ENCODE data around the gene RANBP10. TPM values are rescaled to one million over a fixed set of nuclear protein-coding genes. Genes with fewer than 3 reads are reported as not detected.
A peak's percentile ranks its signal among the peaks of the same experiment; 100 is the strongest.

Gene RANBP10
- total and polyA plus RNA-seq, 2 of the 13 experiments (the other 11 are each of a cell fraction or from before 2014, with no cell fraction given): 9.2 to 22.7 TPM

DNA sequence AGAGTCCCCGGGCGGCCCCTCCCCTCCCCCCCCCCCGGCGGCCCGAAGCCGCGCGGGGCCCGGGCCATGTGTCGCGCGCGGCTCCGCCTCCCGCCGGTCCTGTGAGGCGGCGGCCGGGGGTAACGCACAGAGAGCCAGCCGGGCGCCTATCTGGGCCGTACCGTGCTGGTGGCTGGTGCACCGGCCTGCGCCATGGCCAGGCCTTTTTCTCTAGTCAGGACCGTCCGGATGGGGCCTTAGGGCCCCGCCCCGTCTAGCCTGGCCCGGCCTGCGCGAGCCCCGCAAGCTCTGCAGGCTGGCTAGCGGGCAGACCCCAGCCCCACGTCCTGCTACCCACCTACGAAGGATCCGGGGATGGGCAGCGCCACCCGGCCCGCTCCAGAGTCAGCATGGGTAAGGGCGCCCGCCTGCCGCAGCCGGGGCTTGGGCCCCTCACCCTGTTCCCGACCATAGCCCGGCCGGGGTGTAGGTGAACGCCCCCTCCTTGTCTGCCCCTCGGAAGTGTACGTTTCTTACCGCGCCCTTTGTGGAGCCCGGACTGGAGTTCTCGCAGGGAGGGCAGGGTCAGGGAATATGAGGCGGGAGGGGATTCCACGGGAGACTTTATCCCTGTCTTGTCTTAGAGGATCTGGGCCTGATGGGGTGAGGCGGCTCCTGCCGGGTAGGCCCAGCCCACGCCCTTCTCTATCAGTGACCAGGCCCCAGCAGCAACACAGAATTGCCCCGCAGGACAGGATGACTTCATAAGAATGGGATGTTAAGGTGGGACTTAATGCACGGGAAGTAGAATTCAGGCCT, 40.9 kb upstream of the RANBP10 start, which contains the start of gene CENPT (continued):
- TF ChIP-seq KIAA2018 (CRISPR knock-in tag; IDR thresholded peaks at IDR 0.05; ENCODE audit: borderline replicate concordance): no peak
- no peak for TF ChIP-seq ZNF878 (CRISPR knock-in tag; IDR thresholded peaks at IDR 0.05)
- TF ChIP-seq ZBTB49 (CRISPR knock-in tag; IDR thresholded peaks at IDR 0.05; ENCODE audit: borderline replicate concordance): no peak
- no peak for TF ChIP-seq ZNF670 (CRISPR knock-in tag; IDR thresholded peaks at IDR 0.05; ENCODE audit: borderline replicate concordance)
- no peak; the same call in 1 of the 2 replicates for TF ChIP-seq ZNF598 (CRISPR knock-in tag; IDR thresholded peaks at IDR 0.05; ENCODE audit: borderline replicate concordance)
- no peak for TF ChIP-seq RCOR2 (CRISPR knock-in tag; IDR thresholded peaks at IDR 0.05)
- peak; percentile 12; the same call in 1 of the 2 replicates for TF ChIP-seq YEATS4 (CRISPR knock-in tag; IDR thresholded peaks at IDR 0.05; ENCODE audit: borderline replicate concordance)
- TF ChIP-seq ZNF326 (CRISPR knock-in tag; IDR thresholded peaks at IDR 0.05; ENCODE audit: borderline replicate concordance): no peak
- TF ChIP-seq ZFP91 (CRISPR knock-in tag; IDR thresholded peaks at IDR 0.05; ENCODE audit: borderline replicate concordance): no peak
- TF ChIP-seq KLF16 (CRISPR knock-in tag; IDR thresholded peaks at IDR 0.05): no peak
- TF ChIP-seq REXO4 (CRISPR knock-in tag; IDR thresholded peaks at IDR 0.05; ENCODE audit: borderline replicate concordance): 0 out of 2 replicates have a peak, but pooled peaks have one; percentile 62
- TF ChIP-seq ZNF781 (CRISPR knock-in tag; IDR thresholded peaks at IDR 0.05; ENCODE audit: borderline replicate concordance, not compliant biosample characterization): no peak
- no peak for TF ChIP-seq SP2 (CRISPR knock-in tag; IDR thresholded peaks at IDR 0.05)
- TF ChIP-seq ARID2 (CRISPR knock-in tag; IDR thresholded peaks at IDR 0.05; ENCODE audit: borderline replicate concordance): no peak
- TF ChIP-seq ZNF563 (CRISPR knock-in tag; IDR thresholded peaks at IDR 0.05): no peak
- no peak for TF ChIP-seq HOXD1 (CRISPR knock-in tag; IDR thresholded peaks at IDR 0.05)

Data from HepG2 (cell line).